Smooth muscle cell (in vitro differentiated cells): ENCODE data around the gene CAPN8. TPM values are rescaled to one million over a fixed set of nuclear protein-coding genes. Genes with fewer than 3 reads are reported as not detected.
A peak's percentile ranks its signal among the peaks of the same experiment; 100 is the strongest.

Experiments used
- DNase-seq: peaks from one replicate; lab custom pipeline; 2025; ENCODE audit not compliant: unreplicated experiment; lab: John Stamatoyannopoulos, UW
- H2AFZ ChIP-seq: fragments of 200-600 bp; sonication (generic); 2 replicates; pipeline ENCODE4 v1.6.0; 2016; ENCODE audit warnings: antibody characterized with exemption, low read depth, mild to moderate bottlenecking
- H3F3A ChIP-seq: fragments of 200-600 bp; sonication (generic); 2 replicates; pipeline ENCODE4 v1.6.0; 2017; ENCODE audit warnings: antibody characterized with exemption, low read depth
- H3K27ac ChIP-seq: fragments of 200-600 bp; sonication (generic); 2 replicates; pipeline ENCODE4 v1.5.1; 2016; ENCODE audit warnings: low read depth, mild to moderate bottlenecking
- H3K27me3 ChIP-seq: fragments of 200-600 bp; sonication (generic); 2 replicates; pipeline ENCODE4 v1.6.1; 2016; ENCODE audit warnings: low read depth, mild to moderate bottlenecking
- H3K36me3 ChIP-seq: fragments of 200-600 bp; sonication (generic); 2 replicates; pipeline ENCODE4 v1.5.1; 2016; ENCODE audit warnings: low read depth
- H3K4me1 ChIP-seq: fragments of 200-600 bp; sonication (generic); 2 replicates; pipeline ENCODE4 v1.5.1; 2016; ENCODE audit warnings: low read depth
- H3K4me2 ChIP-seq: fragments of 200-600 bp; sonication (generic); 2 replicates; pipeline ENCODE4 v1.6.0; 2016; ENCODE audit warnings: mild to moderate bottlenecking
- H3K4me3 ChIP-seq: fragments of 200-600 bp; sonication (generic); 2 replicates; pipeline ENCODE4 v1.5.1; 2016; ENCODE audit warnings: mild to moderate bottlenecking
- H3K79me2 ChIP-seq: fragments of 200-600 bp; sonication (generic); 2 replicates; pipeline ENCODE4 v1.6.0; 2016; ENCODE audit warnings: low read depth, mild to moderate bottlenecking
- H3K9ac ChIP-seq: fragments of 200-600 bp; sonication (generic); 2 replicates; pipeline ENCODE4 v1.6.0; 2016; ENCODE audit warnings: low read depth
- H3K9me3 ChIP-seq: fragments of 200-600 bp; sonication (generic); replicated peaks from 2 replicates; pipeline ENCODE4 v1.5.1; 2016; ENCODE audit warnings: low read depth
- H4K20me1 ChIP-seq: fragments of 200-600 bp; sonication (generic); 2 replicates; pipeline ENCODE4 v1.6.0; 2016; ENCODE audit warnings: low read depth
- CTCF ChIP-seq: fragments of 200-600 bp; sonication (generic); IDR thresholded peaks from 2 replicates; pipeline ENCODE4 v1.5.1; 2017; ENCODE audit warnings: borderline replicate concordance, mild to moderate bottlenecking, antibody characterized with exemption; ENCODE audit not compliant: insufficient read depth, poor library complexity, severe bottlenecking
- WGBS: methylation state at CpG from one replicate; pipeline ENCODE4 v1.1.7; 2016; ENCODE audit warnings: low lambda C conversion rate; 5-methylcytosine and 5-hydroxymethylcytosine counted together
- polyA plus RNA-seq: library from polyadenylated mRNA; unstranded; fragments of >200 nt; fragmentation: Nextera tagmentation; extraction: Ambion mirVana; gene quantifications from 2 replicates; pipeline ENCODE4 v1.2.1, GENCODE V29; 2016
- total RNA-seq: library from RNA; depleted of rRNA; stranded (reverse); fragments of >200 nt; gene quantifications from 2 replicates; pipeline ENCODE4 v1.2.3, GENCODE V29; 2014

The CAPN8 gene
- total and polyA plus RNA-seq, 2 experiments from 2014 or later = not detected

GRCh38 chr1:223703668-223704013 lies 38.1 kb upstream of the CAPN8 start:
- DNase-seq = no peak

DNA sequence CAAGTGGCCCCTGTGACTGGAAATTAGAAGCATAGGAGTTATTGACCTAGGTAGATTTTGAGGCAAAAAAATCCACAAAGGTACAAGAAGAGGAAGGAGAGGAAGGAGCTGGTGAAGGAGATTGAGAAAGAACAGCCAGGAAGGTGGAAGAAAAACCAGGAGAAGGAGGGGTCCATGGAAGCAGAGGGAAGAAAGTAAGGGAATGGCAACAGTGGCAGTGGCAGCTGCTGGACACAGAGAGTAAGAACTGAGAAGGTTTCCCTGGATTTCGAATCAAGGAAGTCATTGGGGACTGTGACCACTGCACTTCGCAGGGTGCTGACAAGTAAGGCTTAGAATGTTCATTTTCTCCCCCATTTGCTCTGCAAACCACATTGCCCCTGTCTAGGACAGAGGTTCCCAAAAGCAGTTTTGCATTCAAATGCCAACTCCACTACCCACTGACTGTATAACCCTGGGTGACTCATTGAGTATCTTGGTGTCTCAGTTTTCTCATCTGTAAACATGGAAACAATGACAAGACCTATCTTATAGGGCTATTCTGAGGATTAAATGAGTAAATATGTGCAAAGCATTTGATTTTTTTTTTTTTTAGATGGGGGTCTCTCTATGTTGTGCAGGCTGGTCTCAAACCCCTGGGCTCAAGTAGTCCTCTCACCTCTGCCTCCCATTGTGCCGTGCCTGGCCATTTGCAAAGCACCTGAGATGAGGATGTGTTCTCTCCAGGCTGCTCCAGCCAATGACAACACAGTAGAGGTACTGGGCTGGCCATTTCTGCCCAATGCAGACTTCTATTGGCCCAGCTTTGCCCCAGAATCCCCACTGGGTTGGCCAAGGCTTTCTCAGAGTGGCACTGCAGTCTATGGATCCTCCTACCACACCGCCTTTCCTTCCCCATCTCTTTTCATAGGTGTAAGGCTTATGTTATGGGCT lies 37.5 kb upstream of the CAPN8 start:
- H3K27me3 ChIP-seq = no peaks in the 10 kb centered on the region
- WGBS = 67% methylated on average over 4 of the region's 4 CpGs
- peak overlapping the region; percentile 93 for H3K27ac ChIP-seq
- no peaks in the 10 kb centered on the region for H3K9me3 ChIP-seq
- H3K4me1 ChIP-seq = peaks cover 16% of the 10 kb centered on the region
- peak overlapping the region; percentile 67 for H3K4me2 ChIP-seq
- no peaks in the 10 kb centered on the region for H3K79me2 ChIP-seq
- peak overlapping the region; percentile 76 for H3K9ac ChIP-seq
- DNase-seq = no peak
- TF ChIP-seq CTCF = no peak
- peaks cover 39% of the 10 kb centered on the region for H3F3A ChIP-seq
- no peaks in the 10 kb centered on the region for H4K20me1 ChIP-seq
- no peak overlapping the region for H2AFZ ChIP-seq
- no peak overlapping the region for H3K4me3 ChIP-seq
- no peaks in the 10 kb centered on the region for H3K36me3 ChIP-seq

More at GRCh38 chr1:223703668-223704013, 38.1 kb upstream of the CAPN8 start:
- Histone ChIP-seq H3K9me3 (no peaks in the 10 kb centered on the region), H3K4me1 (peaks cover 16% of the 10 kb centered on the region), H3K36me3 (no peaks in the 10 kb centered on the region), H3F3A (peaks cover 45% of the 10 kb centered on the region), H3K27me3 (no peaks in the 10 kb centered on the region), H3K27ac (peak overlapping the region; percentile 93), H3K4me2 (no peak overlapping the region), H2AFZ (no peak overlapping the region), H4K20me1 (no peaks in the 10 kb centered on the region), H3K4me3 (no peak overlapping the region), H3K79me2 (no peaks in the 10 kb centered on the region), H3K9ac (no peak overlapping the region)
- no peak for TF ChIP-seq CTCF
- 82% methylated on average over 1 of the region's 1 CpG for WGBS

DNA sequence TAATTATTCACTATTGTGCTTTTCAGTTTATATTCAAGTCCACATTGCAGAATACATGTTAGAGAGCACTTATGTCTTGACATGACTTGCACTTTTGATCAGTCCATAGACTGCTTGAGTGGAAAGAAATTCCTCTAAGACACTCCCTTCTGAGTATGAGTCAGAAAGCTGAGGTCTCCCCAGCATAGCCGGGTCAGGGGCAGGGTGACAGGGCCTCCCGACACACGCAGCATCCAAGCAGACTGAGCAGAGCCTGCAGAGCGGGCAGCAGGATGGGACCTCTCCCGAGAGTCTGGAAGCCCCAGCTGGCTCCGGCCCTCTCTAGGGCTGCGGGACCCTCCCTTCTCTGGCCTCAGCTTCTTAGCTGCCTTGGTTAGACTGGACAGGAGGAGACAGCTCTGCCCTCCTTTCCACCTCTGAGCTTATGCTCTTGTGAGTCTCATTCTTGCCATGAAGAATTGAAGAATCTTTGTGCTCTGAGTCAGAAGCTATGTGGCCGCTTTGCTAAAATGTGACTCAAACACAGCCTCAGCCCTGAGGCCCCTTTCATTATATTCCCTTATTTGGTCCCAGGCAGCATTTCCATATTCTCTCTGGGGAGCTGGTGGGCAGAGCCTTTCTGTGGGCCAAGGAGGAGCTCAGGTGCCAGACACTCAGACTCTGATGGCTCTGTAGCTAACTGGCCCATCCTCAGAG lies 35.6 kb upstream of the CAPN8 start:
- Histone ChIP-seq H3F3A (peaks cover 27% of the 10 kb centered on the region), H3K9ac (peak overlapping the region; percentile 91), H4K20me1 (no peaks in the 10 kb centered on the region), H3K27me3 (no peaks in the 10 kb centered on the region), H3K4me3 (peak overlapping the region; percentile 19), H3K79me2 (no peaks in the 10 kb centered on the region), H3K36me3 (no peaks in the 10 kb centered on the region), H3K4me1 (peaks cover 12% of the 10 kb centered on the region), H3K9me3 (no peaks in the 10 kb centered on the region), H3K4me2 (peak overlapping the region; percentile 80), H3K27ac (peak overlapping the region; percentile 98), H2AFZ (no peak overlapping the region)
- peak; percentile 47 for DNase-seq
- TF ChIP-seq CTCF = no peak
- WGBS = 5% methylated on average over 8 of the region's 8 CpGs
